ENCODE results near the gene FARS2.

Gene FARS2

GRCh38 chr6:5729080-5729434 is 467.7 kb downstream of the FARS2 start:
- DNase-seq (ENCODE audit: low spot score) = no peak

- DNase-seq (ENCODE audit: low spot score) = no peak
Observed at GRCh38 chr6:5729813-5730517, 468.7 kb downstream of the FARS2 start.

GRCh38 chr6:5730585-5731263 is 469.4 kb downstream of the FARS2 start:
- DNase-seq (ENCODE audit: low spot score) = no peak

GRCh38 chr6:5731435-5731834 is 470.1 kb downstream of the FARS2 start:
- DNase-seq (ENCODE audit: low spot score) = no peak

- no peak for DNase-seq (ENCODE audit: low spot score)
Observed at GRCh38 chr6:5732496-5732895, 471.2 kb downstream of the FARS2 start.

- DNase-seq (ENCODE audit: low spot score) = no peak
Observed at GRCh38 chr6:5736016-5736738, 474.9 kb downstream of the FARS2 start.

GRCh38 chr6:5737460-5737859 is 476.1 kb downstream of the FARS2 start:
- no peak for DNase-seq (ENCODE audit: low spot score)

- no peak for DNase-seq (ENCODE audit: low spot score)
Observed at GRCh38 chr6:5738211-5738610, 476.9 kb downstream of the FARS2 start.

GRCh38 chr6:5744497-5744896 is 483.2 kb downstream of the FARS2 start:
- no peak for DNase-seq (ENCODE audit: low spot score)

GRCh38 chr6:5745081-5745480 is 483.8 kb downstream of the FARS2 start:
- no peak for DNase-seq (ENCODE audit: low spot score)

- DNase-seq (ENCODE audit: low spot score) = no peak
Observed at GRCh38 chr6:5746053-5746758, 484.9 kb downstream of the FARS2 start.

- no peak for DNase-seq (ENCODE audit: low spot score)
Observed at GRCh38 chr6:5746759-5747130, 485.4 kb downstream of the FARS2 start.

GRCh38 chr6:5747379-5747778 is 486.1 kb downstream of the FARS2 start:
- DNase-seq (ENCODE audit: low spot score) = no peak

- no peak for DNase-seq (ENCODE audit: low spot score)
Observed at GRCh38 chr6:5749016-5749650, 487.8 kb downstream of the FARS2 start.

- no peak for DNase-seq (ENCODE audit: low spot score)
Observed at GRCh38 chr6:5749651-5750215, 488.4 kb downstream of the FARS2 start.

GRCh38 chr6:5751525-5752390 is 490.4 kb downstream of the FARS2 start:
- no peak for DNase-seq (ENCODE audit: low spot score)

- no peak for DNase-seq (ENCODE audit: low spot score)
Observed at GRCh38 chr6:5752391-5752680, 491.0 kb downstream of the FARS2 start.

- DNase-seq (ENCODE audit: low spot score) = no peak
Observed at GRCh38 chr6:5753209-5753608, 491.9 kb downstream of the FARS2 start.

GRCh38 chr6:5754904-5755303 is 493.6 kb downstream of the FARS2 start:
- no peak for DNase-seq (ENCODE audit: low spot score)

- no peak for DNase-seq (ENCODE audit: low spot score)
Observed at GRCh38 chr6:5759571-5759970, 498.3 kb downstream of the FARS2 start.

- no peak for DNase-seq (ENCODE audit: low spot score)
Observed at GRCh38 chr6:5761370-5761769, 500.1 kb downstream of the FARS2 start.
